Activated CD4-positive, alpha-beta T cell treated with anti-CD3 and anti-CD28 coated beads, Interleukin-2, amount 50 U/mL, for 16 hours (primary cell): Measurements from ENCODE around the gene DENND6A.
"Not testable (repeated sequence)": the region's sequence is repeated elsewhere in the genome, so short reads cannot be mapped to it uniquely, and the experiment has no call there.

Source experiments
- DNase-seq: peaks from one replicate; pipeline ENCODE4 v3.0.0-alpha.2; 2020

Gene DENND6A, protein sequence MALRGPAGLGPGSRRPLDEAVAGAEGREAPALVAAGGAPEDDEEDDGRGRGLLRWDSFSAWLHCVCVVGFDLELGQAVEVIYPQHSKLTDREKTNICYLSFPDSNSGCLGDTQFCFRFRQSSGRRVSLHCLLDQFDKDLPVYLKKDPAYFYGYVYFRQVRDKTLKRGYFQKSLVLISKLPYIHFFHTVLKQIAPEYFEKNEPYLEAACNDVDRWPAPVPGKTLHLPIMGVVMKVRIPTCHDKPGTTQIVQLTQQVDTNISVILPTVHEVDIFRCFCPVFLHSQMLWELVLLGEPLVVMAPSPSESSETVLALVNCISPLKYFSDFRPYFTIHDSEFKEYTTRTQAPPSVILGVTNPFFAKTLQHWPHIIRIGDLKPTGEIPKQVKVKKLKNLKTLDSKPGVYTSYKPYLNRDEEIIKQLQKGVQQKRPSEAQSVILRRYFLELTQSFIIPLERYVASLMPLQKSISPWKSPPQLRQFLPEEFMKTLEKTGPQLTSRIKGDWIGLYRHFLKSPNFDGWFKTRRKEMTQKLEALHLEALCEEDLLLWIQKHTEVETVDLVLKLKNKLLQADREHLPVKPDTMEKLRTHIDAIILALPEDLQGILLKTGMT

GRCh38 chr3:57692396-57693147 lies at the start of gene DENND6A:
DENND6A (minus strand) TSS chr3:57693077; CDS start chr3:57693018, 59 bp downstream.
- DNase-seq = peak; percentile 96

- no peak for DNase-seq
Observed at GRCh38 chr3:57740027-57740426, 47.1 kb upstream of the DENND6A start.

- DNase-seq = no peak
Observed at GRCh38 chr3:57738391-57738790, 45.5 kb upstream of the DENND6A start.

- DNase-seq = no peak
Observed at GRCh38 chr3:57737840-57738239, 45.0 kb upstream of the DENND6A start.

DNA sequence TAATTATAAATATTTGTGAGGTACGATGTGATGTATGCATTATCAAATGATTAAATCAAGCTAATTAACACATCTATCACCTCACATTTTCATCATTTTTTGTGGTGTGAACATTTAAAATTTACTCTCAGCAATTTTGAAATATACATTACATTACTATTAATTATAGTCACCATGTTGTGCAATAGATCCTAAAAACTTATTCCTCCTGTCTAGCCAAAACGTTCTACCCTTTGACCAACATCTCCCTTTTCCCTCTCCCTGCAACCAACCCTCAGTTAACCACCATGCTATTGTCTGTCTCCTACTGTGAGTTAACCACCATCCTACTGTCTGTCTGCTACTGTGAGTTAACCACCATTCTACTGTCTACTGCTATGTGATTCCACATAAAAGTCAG lies 42.5 kb upstream of the DENND6A start:
- DNase-seq = no peak

DNA sequence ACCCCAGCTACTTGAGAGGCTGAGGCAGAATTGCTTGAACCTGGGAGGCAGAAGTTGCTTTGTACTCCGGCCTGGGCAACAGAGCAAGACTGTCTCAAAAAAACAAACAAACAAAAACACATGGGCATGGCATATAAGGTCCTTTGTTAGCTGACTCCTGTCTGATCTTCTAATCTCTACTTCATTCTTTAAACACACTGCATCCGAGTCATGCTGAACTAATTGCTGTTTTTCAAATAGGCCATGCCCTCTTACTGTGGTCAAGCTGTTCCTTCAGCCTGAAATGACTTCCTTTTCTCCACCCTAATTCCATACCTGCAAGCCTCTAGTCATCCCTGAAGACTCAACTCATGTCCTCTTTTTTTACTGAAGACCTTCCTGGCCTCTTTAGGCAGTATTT lies 40.9 kb upstream of the DENND6A start:
- no peak for DNase-seq

- DNase-seq = no peak
Observed at GRCh38 chr3:57731311-57731710, 38.4 kb upstream of the DENND6A start.

DNA sequence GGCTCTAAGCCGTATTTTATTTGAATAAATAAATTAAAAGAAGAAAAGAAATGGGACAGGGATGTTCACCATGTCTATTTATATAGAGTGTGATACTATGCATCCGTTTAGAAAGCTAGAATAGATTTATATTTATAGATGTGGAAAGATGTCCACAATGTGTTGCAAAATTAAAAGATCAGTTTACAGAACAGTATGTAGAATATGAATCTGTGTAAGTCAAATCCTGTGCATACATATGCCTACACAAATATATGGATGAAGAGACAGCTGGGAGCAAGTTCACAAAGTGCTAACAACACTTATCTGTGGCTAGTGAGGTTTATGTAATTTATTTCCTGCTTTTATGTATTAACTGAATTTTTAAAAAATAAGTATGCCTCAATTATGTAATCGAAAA lies 37.8 kb upstream of the DENND6A start:
- no peak for DNase-seq

DNA sequence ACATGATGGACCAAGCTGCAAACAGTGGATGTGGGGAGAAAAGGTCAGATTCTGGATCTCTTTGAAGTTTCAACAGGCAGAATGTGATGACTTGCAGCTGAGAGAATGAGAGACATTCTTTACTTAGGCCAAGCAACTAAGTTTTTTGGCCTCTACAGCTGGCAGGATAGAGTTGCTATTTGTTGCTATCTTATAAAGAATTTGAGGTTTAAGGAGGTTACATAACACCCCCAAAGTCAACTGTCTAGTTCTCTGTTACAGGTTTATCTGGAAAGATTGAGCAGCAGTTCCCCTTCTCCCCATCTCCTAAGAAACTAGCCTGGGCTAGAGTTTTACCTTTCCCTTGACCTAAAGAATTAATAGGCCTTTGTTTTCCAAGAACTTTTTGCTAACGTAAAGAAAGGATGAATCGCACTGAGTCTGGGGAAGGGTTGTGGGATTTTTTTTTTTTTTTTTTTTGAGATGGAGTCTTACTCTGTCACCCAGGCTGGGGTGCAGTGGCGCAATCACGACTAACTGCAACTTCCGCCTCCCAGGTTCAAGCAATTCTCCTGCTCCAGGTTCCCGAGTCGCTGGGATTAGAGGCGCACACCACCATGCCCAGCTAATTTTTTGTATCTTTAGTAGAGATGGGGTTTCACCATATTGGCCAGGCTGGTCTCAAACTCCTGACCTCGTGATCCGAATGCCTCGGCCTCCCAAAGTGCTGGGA lies 36.6 kb upstream of the DENND6A start:
- no peak for DNase-seq

- no peak for DNase-seq
Observed at GRCh38 chr3:57727106-57727505, 34.2 kb upstream of the DENND6A start.

DNA sequence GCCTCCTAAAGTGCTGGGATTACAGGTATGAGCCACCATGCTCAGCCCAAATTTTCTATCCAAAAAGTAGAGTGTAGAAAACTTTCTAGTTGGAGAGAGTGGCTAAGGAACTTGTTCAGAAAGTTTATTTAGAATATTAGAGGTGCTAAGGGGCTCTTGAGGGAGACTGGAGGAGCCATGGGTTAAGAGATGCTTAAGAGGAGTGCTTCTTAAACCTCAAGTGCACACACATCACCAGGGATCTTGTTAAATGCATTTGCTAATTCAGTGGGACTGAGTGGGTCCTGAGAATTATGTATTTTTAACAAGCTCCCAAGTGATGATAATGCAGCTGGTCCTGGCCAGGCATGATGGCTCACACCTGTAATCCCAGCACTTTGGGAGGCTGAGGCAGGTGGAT lies 33.5 kb upstream of the DENND6A start:
- no peak for DNase-seq

DNA sequence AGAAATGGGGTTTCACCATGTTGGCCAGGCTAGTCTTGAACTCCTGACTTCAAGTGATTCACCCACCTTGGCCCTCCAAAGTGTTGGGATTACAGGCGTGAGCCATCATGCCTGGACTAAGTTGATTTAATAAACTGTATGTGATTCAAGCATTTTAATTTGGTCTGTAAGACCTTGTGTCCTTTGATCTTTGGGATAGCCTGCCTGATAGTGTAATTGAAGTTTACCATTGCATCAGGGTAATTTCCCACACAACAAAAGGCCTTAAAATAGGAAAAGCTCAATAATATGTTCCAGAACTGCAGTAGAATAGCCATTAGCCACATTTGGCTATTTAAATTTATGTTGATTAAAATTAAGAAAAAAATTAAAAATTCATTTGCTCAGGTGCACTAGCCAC lies 25.2 kb upstream of the DENND6A start:
- no peak for DNase-seq

DNA sequence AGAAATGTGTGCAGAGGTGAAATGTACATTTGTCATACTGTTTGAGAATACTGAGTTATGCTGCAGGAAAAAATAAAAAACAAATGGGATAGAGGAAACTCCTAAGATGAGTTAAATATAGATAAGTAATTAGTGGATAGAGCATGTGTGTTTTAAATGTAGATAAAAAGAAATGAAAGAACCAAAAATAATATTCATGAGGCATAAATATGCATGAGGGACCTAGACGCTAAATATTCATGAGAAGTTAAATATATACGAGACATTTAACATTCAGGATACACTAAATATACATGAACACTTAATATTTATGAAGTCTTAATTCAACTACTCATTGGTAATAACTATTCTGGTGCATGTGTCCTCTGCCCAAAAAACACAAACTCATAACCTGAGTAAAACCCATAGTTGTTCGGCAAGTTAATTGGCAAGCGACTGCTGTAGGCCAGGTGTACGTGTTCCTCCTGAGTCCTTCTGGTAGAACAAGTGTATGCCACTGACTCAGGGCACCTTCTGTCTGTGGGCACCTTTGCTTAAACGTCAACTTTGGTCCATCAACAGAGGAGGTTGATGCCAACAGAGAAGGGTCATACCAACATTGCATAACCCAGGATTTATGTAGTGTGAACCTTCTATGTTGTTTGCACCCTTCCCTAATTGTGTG lies 24.5 kb upstream of the DENND6A start:
- no peak for DNase-seq

- no peak for DNase-seq
Observed at GRCh38 chr3:57715686-57716085, 22.8 kb upstream of the DENND6A start.

DNA sequence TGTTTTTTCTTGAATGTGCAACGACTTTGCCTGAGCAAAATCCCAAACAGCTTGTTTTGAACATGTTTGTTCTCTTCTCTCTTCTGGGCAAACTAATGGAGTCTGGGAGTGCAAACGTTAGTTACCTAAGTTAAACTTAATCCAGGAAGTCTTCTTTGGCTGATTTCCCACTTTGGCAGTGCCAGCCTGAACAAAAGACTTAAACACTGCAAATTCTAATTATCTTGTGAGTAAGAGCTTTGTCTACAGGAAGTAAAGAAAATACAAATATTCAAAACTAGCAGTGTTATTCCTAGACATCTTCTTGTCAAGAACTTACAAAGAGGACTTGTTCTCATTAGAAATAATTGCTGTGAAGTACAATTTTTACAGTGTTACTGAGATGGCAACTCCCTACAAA lies 16.7 kb upstream of the DENND6A start:
- no peak for DNase-seq

DNA sequence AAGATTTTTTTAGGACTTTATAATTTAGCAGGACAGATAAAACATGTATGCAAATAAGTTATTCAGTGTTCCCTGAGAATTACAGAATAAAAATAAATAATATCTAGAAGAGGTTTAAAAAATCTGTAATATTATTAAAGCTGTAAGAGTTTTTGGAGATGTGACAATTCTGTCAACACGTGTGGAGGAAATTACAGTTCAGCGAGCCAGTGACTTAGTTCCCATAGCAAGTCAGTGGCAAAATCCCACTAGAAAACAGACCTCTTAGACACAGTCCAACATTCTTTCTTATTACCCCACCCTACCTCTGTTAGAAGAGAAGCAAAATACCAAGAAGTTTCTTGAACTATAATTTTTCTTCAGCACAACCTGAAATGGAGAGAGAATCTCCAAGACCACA lies 16.2 kb upstream of the DENND6A start:
- DNase-seq = no peak

- peak; percentile 4 for DNase-seq
Observed at GRCh38 chr3:57706462-57706861, 13.6 kb upstream of the DENND6A start.

GRCh38 chr3:57705351-57705750 lies 12.5 kb upstream of the DENND6A start:
- DNase-seq = not testable (repeated sequence)

DNA sequence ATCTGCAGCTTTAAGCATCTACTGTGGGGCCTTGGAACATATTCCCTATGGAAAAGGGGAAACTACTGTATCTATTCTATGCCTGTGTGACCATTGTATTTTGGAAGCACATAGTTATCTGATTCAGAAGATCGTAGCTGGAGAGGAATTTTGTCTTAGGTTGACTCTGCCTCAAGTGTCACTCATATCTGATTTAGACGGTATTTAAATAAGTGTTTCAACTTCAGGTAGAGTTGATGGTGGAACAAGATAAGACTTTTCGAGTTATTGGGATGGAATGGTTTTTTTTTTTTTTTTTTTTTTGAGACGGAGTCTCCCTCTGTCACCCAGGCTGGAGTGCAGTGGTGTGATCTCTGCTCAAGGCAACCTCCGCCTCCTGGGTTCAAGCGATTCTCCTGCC lies 8.9 kb upstream of the DENND6A start:
- DNase-seq = no peak

GRCh38 chr3:57700737-57701136 lies 7.9 kb upstream of the DENND6A start:
- no peak for DNase-seq

DNA sequence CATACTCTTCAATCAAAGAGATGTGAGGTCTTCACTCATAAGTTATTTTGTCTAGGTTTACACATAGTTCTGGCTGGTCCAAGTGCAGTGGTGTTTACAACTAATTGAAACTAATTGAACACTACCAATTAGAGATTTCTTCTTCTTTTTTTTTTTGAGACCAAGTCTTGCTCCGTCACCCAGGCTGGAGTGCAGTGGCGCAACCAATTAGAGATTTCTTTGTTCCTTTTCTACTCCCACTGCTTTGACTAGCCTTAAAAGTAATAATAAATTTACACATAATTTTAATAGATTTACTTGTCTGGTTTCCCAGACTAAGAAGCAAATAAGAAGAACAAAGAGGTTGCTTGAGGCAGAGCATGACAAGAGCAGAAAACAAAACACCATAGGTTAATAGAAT lies 6.7 kb upstream of the DENND6A start:
- no peak for DNase-seq

GRCh38 chr3:57696801-57697321 lies 4.0 kb upstream of the DENND6A start:
- no peak for DNase-seq
